Urothelium cell line (cell line): ENCODE results near the gene SCD5.

Experiments used
- DNase-seq: peaks from one replicate; pipeline ENCODE4 v3.0.0; 2011; ENCODE audit warnings: low spot score, mixed read lengths
- FAIRE-seq: peaks from 2 replicates; lab custom pipeline; 2011; peaks lifted over from hg19 to GRCh38; lab: Jason Lieb, UNC

Gene SCD5

DNA sequence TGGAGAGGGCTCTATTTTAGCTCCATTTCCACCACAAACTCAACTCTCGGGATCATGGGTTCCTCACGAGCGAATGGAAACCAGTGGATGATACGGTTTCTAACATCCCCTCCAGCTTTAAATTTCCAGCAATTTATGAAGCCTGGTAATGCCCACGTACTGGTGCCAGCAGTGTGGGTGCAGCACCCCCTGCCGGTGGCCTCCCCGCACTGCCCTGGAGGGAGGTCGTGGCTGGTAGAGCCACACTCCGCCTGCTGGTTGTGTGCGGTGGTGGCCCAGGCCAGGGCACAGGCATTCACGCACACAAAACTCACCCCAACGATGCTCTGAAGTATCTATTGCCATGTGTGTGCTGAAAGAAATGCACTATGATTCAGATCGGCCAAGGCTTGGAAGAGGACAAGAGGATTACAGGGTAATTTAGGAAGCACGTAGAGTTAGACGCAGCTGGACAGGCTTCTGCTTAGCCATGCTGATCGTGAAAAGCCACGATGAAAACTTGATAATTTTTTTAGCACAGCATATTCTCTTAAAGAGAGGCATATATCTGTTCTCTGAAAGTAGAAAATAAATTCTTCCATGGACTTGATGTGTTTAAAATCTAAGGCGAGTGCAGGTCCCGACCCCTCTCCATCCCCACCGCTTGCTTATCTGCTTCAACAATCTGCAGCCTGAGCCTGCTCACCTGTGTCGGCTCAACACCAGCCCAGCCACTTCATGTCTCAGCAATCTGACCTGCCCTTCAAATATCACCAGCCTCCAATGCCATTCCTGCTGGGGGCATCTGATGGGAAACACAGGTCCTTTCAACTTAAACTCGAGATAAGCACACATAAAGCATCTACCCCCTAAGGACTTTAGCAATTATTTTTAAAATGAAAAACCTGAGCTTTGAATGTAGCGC lies 59.1 kb downstream of the SCD5 start:
- DNase-seq (peak; percentile 76), FAIRE-seq (no peak)

DNA sequence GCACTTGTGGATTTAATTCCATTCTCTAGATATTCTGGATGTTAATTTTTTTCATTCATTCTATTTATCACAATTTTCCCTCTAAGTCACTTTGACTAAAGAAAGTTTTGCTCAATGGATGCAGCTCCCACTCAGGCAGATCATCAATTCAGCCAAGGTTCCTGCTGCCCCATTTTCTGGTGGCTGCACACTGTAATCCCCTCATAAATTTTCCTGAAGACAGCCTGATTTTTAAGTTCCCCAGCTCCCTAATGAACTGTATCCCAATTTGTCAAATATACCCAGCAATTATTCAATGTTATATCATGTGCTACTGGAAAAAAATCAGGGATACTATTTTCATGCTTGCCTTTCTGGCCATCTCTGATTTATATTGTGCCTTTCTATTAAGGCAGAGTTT lies 61.2 kb downstream of the SCD5 start:
- FAIRE-seq (no peak), DNase-seq (no peak)

DNA sequence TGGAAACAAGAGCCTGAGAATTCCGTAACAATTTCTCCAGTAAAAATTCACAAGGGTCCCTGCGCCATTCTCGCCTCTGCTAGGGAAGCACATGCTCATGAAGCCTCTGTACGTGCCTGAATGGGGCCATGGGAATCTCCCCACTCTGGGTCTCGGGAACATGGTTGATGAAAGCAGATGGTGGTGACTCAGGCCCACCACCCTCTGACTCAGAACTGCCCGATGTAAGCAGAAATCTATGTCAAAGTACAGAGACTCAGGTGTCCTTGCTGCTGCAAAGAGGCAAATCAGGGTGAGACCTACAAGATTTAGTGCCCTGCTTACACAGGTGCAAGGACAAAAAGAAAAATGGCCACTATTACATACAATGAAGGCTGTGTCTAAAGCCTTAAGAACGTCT lies 65.0 kb downstream of the SCD5 start:
- FAIRE-seq, result no peak
- DNase-seq, result peak; percentile 11

DNA sequence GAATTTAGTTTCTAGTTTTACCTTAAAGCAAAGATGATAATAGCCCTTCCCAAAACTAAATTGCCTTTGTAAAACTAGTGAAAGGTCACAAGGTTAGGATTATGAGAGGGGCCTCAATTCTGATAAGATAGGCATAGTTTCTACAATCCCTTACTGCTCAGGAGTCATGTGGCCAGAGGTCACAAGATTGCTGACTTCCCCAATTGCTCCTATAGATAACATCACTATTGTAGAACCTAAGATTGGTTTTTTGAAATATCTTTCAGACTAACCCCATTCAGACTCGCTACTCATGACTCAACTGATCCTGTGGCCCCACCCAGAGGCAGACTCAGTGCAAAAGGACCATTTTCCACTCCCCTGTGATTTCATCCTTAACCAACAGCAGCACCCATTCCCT lies 70.3 kb downstream of the SCD5 start:
- no peak for FAIRE-seq
- no peak for DNase-seq

DNA sequence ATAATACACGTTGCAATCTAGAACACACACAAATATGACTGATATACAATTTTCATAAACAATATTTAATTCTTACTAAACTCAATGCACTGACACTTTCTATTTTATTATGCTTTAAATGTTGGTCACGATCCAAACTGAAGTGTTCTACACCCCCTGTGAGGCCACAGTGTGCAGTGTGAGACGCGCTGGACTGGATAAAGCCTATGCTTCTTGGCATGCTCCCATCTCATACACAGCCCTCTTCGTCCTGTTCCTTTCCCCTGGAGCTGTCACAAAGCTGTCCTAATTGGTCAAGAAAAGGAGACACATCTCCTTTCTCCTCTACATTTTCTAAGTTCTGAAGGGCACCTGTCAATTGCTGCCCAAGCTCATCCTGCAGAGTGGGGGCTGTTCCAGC lies 72.0 kb downstream of the SCD5 start:
- FAIRE-seq (no peak), DNase-seq (no peak)

DNA sequence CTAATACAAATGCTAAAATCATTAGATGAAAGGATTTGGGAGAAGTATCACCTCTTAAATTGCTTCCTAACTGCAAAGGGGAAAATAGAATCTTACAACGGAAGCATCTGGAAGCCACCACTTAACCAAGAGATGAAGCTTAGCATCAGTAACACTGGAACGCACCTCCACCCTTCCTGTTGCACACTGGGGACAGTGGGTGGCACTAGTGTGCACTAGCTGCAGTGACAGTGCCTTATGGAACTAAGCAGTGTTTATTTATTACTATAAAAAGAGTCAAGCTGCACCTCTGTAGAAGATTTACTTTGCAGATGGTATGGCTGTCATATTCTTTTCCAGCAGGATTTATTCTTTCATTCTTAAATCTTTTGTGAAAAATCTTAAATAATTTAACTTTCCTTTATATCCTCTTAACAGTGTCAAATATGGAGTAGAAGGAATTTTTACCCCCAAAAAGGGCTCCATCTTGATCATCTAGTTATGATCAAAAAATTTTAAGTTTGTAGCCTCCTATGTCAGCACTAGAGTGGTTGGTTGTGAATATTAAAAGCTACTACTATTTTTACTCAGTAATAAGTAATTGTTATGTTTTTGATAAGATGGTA lies 76.7 kb downstream of the SCD5 start:
- FAIRE-seq (no peak), DNase-seq (no peak)

DNA sequence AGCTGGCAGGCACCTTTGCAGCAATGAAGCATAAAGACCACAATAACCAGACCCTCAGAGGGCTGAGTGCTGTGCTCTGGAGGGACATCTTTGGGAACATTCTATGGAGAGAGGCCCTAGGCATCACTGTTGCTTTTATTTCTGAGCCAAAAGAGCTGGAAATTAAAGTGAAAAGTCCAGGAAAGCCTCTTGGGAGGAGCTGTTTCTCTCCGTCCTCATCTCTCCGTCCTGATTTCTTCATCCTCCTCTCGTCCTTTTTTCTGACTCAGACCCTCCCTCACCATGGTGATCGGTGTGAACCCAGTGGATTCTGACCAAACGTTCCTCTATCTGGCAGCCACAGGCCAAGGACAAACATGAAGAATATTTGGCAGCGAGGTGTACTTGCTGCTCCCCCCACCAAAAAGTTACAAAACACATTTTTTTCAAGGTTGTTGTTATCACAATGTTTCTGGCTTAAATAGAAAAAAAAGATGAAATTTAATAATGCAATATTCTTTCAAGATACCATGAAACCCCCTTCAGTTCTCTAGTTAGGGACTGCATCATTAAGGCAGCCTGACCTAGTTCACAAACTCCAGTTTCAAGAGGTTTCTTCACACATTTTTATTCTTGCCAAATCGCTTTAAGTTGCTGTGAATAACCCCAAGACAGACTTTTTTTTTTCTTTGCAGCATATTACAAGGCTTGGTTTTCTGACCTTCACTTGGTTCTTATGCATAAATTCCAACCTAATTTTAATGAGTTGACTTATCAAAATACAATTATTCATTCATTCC lies 80.2 kb downstream of the SCD5 start:
- FAIRE-seq (no peak), DNase-seq (no peak)

DNA sequence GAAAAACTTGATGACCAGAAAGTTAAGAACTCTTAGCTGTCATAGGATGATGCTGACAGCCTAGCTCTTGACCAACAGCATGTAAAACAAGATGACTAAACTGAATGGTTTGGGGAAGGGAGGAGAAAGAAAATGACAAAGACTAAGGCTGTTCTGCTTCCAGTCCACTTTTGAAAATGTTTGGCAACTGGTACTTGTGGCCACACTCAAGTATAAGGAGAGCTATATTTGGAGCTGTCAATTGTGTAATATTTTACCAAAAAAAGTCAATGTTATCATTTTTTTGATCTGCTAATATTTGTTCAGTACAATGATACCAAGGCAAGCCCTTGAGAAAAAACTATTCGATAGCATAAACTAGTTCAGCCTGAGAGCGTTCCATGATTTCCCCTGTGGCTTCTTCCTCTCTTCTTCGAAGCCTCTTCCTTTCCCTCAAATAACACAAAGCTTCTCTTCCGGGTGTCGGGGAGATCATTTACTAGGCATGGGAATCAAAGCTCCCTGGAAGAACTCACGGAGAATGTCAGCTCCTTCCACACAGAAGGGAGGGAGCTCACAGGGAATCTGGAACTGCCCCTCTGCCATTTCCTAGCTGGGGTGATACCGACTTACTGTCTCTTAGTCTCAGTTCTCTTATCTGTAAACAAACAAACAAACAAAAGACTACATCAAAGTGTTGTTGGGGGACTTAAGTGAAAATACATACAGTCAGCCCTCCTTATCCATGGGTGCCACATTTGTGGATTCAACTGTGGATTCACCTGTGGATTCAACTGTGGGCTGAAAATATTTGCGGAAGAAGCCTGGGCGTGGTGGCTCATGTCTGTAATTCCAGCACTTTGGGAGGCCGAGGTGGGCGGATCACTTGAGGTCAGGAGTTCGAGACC lies 82.6 kb downstream of the SCD5 start:
- FAIRE-seq (no peak), DNase-seq (no peak)

DNA sequence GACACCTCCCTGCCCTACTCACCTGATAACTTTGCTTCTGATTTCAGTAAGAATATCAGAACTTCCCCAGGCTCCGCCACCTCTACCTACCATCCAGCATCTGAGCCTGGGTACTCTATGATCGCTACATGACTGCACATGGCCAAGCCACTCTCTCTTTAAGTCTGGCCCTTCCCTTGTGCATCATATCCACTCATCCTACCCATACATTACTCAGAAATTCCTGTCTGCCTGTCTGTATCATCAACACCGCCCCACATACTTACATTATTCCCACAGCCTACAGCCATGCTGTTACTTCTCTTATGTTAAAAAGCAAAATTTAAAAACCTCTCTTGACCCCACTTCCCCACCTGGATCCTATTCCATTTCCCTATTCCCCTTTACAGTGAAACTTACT lies 84.7 kb downstream of the SCD5 start:
- no peak for DNase-seq
- FAIRE-seq, result no peak

DNA sequence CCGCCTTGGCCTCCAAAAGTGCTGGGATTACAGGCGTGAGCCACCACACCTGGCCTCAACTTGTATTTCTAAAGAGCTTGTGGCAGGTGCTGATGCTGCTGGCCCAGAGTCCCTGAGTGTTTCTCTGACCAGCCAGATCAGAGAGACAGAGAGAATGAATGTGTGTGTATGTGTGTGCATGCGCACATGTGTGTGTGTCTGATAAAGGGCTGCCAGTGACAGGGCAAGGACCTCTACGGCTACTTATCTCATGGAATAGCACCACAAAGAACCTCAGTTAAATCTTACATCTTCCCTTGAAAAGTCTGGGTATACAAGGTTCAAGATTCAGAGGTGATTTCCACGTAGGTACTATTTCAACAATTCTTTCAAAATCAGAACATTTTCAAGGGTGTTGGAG lies 86.0 kb downstream of the SCD5 start:
- FAIRE-seq (no peak), DNase-seq (no peak)

DNA sequence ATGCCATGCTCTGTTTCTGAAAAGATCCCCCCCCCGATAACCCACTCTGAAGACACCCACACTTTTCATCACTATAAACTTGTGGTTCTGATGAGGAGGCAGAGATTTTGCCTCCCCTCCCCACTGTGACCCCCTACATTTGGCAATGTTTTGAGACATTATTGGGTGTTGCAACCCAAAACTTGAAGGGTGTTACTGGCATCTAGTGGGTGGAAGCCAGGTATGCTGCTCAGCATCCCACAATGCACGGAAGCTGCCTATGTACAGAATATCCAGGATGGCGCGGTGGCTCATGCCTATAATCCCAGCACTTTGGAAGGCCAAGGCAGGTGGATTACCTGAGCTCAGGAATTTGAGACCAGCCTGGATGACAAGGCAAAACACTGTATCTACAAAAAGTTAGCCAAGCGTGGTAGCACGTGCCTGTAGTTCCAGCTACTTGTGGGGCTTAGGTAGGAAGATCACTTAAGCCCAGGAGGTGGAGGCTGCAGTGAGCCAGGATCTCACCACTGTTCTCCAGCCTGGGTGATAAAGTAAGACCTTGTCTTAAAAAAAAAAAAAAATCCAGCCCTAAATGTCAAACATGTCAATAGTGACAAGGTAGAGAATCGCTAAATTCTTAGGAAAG lies 87.3 kb downstream of the SCD5 start:
- FAIRE-seq, result no peak

DNA sequence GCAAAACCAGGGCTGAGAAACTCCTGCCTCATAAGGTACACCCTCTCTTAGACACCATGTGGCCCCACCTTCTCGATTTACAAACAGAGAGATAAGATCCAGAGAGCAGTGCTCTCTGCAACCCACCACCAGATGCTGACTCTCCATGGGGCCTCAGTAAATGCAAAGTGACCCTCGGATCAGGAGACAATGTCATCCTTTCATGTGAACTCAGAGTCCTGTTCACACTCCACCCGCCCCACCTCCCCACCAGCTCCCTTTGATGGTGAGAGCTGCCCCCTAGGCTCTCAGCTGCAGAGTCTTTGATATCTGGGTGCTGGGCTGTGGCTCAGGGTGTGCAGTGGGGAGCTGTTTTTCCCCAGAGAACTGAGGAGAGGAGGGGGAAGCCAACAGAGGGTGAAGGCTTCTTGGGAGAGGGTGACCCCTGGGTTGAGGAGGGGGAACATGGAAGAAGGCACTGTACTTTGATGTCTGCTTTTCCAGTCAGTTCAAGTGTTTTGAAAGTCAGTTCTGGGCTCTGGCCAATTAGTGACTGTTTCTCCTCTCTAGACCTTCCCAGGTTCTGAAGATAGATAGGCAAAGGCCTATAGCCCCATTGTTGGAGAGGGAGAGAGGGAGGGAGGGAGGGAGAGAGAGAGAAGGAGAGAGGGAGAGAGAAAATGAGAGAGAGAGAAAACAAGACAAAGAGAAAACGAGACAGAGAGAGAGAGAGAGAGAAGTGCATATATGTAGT lies 88.2 kb downstream of the SCD5 start:
- FAIRE-seq (no peak), DNase-seq (no peak)

More for the DNA sequence above, 87.3 kb downstream of the SCD5 start:
- no peak for DNase-seq

DNA sequence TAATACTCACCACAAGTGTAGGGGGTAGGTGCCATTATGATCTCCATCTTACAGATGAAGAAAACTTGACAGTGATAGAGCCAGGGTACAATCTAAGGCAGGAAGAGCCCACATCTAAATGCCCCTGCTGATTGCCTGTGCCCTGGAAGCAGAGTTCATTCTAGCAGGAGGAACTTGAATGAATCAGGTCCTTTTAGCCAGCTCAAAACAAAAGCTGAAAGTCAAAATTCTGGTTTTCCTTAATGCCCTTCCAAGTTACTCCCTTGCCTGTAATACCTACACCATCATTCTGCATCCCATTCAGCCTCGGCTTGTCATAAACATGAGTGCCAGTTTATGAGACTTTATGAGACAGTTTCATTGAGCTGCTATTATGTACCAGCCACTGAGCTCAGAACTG lies 89.6 kb downstream of the SCD5 start:
- FAIRE-seq, result no peak
- no peak for DNase-seq

DNA sequence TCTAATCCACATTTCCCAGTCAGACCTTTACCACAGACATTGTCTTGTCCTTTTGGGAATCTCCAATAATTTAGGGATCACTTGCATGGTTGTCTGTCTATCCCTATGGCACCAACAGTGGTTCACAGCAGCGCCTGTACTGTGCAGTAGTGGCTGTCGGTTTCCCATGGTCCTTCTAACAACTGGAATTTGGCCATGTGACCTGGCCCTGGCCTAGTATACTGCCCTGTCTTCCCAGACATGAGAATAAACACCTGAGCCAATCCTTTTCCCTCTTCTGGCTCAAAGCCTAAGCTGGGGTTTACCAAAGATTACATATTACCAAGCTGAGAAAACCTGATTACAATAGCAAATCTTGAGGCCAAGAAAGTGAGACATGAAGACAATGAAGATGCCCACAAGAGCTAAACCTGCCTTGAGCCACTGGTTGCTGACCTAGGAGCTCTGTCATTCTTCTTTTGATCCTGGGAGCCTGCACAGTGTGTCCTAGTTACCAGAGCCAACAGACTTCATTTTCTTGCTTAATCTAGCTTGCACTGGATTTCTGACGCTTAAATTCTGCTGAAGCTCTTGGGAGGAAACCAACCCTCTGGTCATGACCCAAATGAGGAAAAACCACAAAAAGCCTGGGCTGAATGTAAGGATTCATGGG lies 92.1 kb downstream of the SCD5 start:
- no peak for DNase-seq
- FAIRE-seq, result no peak

DNA sequence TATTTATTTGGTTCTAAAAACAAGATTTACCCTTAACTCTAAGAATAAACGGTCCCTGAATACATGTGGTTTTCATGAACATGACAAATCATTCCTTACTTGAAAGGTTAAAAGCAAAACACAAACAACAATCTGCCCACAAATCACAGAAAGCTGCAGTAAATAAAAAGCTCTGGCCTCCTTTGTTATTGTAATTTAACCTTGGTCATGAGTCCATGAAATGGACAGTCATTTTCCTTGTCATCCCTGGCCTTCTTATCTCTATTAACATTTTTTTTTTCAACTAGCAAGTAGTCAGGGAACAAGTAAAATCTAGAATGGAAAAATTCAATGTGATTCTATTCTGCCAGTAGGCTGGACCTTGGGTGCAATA lies 92.7 kb downstream of the SCD5 start:
- DNase-seq, result no peak
- no peak for FAIRE-seq

DNA sequence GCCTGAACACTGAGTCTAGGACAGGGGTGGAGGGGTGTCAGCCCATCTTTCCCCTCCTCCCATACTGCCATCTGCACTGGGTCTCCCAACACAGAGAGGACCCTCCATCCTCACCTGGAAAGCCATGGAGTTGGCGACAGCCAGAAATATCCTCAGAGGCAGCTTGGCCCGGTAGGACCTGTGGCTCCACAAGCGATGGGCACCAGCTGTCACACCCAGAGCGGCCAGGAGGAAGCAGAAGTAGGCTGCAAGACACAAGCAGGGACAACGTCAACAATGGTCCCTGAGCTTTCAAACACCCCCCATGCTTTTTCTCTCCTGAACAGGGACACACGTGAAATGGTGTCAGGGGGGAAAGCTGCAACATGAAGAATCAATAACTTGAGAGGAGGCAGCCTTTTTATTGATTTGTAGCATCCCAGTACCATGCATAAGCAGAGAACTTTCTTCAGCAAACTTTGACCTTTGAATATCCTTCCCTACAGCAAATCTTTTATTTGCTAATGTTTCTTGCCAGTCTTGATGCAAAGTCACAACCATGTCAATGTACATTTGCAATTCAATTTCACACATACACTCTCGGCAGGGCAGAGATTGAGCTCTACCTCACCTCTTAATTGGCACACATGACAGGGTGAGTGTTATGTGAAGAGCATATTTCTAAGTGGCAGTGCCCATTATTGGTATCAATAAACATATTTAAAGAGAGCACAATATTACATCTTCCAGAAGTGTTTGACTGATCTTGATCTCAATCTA lies 93.2 kb downstream of the SCD5 start:
- FAIRE-seq (no peak), DNase-seq (no peak)

DNA sequence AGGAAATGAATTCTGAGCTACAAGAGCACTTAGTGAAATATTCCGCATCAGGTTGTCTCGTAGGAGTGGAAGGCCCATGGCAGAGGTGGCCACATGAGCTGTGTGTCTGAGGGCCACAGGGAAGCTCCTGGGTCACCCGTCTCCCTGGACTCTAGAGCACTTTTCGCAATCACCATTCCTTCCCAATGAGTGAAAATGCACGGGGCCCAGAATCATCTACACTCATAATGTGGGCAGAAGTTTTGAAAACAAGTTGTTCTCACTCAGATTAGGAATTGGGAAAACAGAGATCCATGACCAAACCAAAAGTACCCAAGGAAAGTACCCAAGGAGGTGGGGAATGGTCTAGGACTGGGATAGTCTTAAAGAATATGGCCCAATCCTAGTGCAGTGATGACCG lies 94.4 kb downstream of the SCD5 start:
- no peak for FAIRE-seq
- DNase-seq, result no peak

DNA sequence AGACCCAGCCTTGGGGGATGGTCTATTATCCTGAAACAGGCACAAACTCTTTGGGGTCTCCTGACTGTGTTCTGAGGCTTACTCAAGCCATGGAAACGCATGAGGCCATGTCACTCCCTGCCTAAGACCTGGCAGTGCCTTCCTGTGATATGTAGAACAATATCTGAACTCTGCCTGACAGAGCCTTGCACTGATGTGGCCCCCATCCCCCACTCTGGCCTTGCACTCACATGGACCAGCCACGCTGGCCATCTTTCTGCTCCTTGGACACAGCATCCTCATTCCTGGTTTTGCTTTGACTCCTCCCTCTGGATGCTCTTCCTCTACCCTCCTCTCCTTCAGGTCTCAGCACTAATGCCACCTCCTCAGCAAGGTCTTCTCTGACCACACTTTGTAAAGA lies 100.2 kb downstream of the SCD5 start:
- DNase-seq (no peak), FAIRE-seq (no peak)
